HepG2 (cell line): Measurements from ENCODE around the gene UACA. TPM values are rescaled to one million over a fixed set of nuclear protein-coding genes. Genes with fewer than 3 reads are reported as not detected.

ENCODE experiments used
- CCAR2 ChIP-seq: fragments of 200-400 bp; formaldehyde crosslinking; optimal IDR thresholded peaks from 2 replicates; pipeline ENCODE3; 2018; ENCODE audit warnings: low read depth, mild to moderate bottlenecking, low read length, moderate library complexity
- CEBPB ChIP-seq: IDR thresholded peaks from 2 replicates; pipeline ENCODE4 v1.6.1; 2011; ENCODE audit warnings: low read depth, low read length, improper control_type of control experiment, borderline replicate concordance
- CREM ChIP-seq, 2 experiments: sonication (generic) in 1 of 2; formaldehyde crosslinking in 1 of 2; IDR thresholded peaks; 2 replicates each; pipeline versions ENCODE4 v1.4.0 to v1.6.1; 2016 to 2020; ENCODE audit warnings: antibody characterized with exemption in 1 of 2, mild to moderate bottlenecking in 1 of 2, missing genetic modification reagents in 1 of 2
- ESRRA ChIP-seq: sonication (generic); formaldehyde crosslinking; IDR thresholded peaks from 2 replicates; pipeline ENCODE4 v1.5.1; 2020; ENCODE audit warnings: mild to moderate bottlenecking, low read depth, missing genetic modification reagents
- FOXP1 ChIP-seq, 2 experiments: fragments of 450-650 bp in 1 of 2; IDR thresholded peaks; 2 replicates each; pipeline ENCODE4 v1.6.1; 2017 to 2018; ENCODE audit warnings: antibody characterized with exemption in 1 of 2
- HCFC1 ChIP-seq: fragments of 150-350 bp; IDR thresholded peaks from 2 replicates; pipeline ENCODE4 v1.6.1; 2014; ENCODE audit warnings: low read depth, low read length
- HNRNPUL1 ChIP-seq: fragments of 200-400 bp; formaldehyde crosslinking; IDR thresholded peaks from 2 replicates; pipeline ENCODE4 v1.6.1; 2017; ENCODE audit warnings: low read depth, mild to moderate bottlenecking, low read length, moderate library complexity
- IKZF1 ChIP-seq: fragments of 450-650 bp; IDR thresholded peaks from 2 replicates; pipeline ENCODE4 v1.7.1; 2016
- NCOA2 ChIP-seq: sonication (generic); formaldehyde crosslinking; IDR thresholded peaks from 2 replicates; pipeline ENCODE4 v1.8.0; 2022; ENCODE audit warnings: inconsistent platforms
- RAD51 ChIP-seq: fragments of 450-650 bp; IDR thresholded peaks from 2 replicates; pipeline ENCODE4 v1.6.1; 2016; ENCODE audit warnings: borderline replicate concordance
- RORA ChIP-seq: sonication (generic); formaldehyde crosslinking; IDR thresholded peaks from 2 replicates; pipeline ENCODE4 v1.5.0; 2020; ENCODE audit warnings: mild to moderate bottlenecking, missing genetic modification reagents, moderate library complexity
- SP4 ChIP-seq: sonication (generic); formaldehyde crosslinking; IDR thresholded peaks from 2 replicates; pipeline ENCODE4 v1.8.1; 2023; ENCODE audit warnings: mild to moderate bottlenecking, missing genetic modification reagents
- TEAD2 ChIP-seq: sonication (generic); formaldehyde crosslinking; IDR thresholded peaks from 2 replicates; pipeline ENCODE4 v1.9.0; 2021; ENCODE audit warnings: missing genetic modification reagents
- U2AF2 ChIP-seq: fragments of 200-400 bp; formaldehyde crosslinking; IDR thresholded peaks from 2 replicates; pipeline ENCODE4 v1.6.1; 2017; ENCODE audit warnings: low read depth, mild to moderate bottlenecking, low read length
- ZKSCAN8 ChIP-seq: IDR thresholded peaks from 2 replicates; pipeline ENCODE4 v1.6.1; 2016; ENCODE audit warnings: borderline replicate concordance, missing genetic modification reagents, missing compliant biosample characterization
- ZMYM2 ChIP-seq: sonication (generic); formaldehyde crosslinking; IDR thresholded peaks from 2 replicates; pipeline ENCODE4 v1.8.0; 2022; ENCODE audit warnings: mild to moderate bottlenecking, missing genetic modification reagents
- ZNF230 ChIP-seq: sonication (generic); formaldehyde crosslinking; IDR thresholded peaks from 2 replicates; pipeline ENCODE4 v1.4.0; 2020; ENCODE audit warnings: mild to moderate bottlenecking, missing genetic modification reagents
- ZNF263 ChIP-seq: sonication (generic); formaldehyde crosslinking; IDR thresholded peaks from 2 replicates; pipeline ENCODE4 v1.4.0; 2020; ENCODE audit warnings: missing genetic modification reagents
- ZNF510 ChIP-seq: sonication (generic); formaldehyde crosslinking; IDR thresholded peaks from 2 replicates; pipeline ENCODE4 v1.4.0; 2020; ENCODE audit warnings: low read depth, mild to moderate bottlenecking, missing genetic modification reagents
- ZNF570 ChIP-seq: sonication (generic); formaldehyde crosslinking; IDR thresholded peaks from 2 replicates; pipeline ENCODE4 v1.4.0; 2020; ENCODE audit warnings: mild to moderate bottlenecking, missing genetic modification reagents, borderline replicate concordance
- ZNF678 ChIP-seq: sonication (generic); formaldehyde crosslinking; IDR thresholded peaks from 2 replicates; pipeline ENCODE4 v1.4.0; 2020; ENCODE audit warnings: mild to moderate bottlenecking, missing genetic modification reagents
- ZNF780A ChIP-seq: sonication (generic); formaldehyde crosslinking; IDR thresholded peaks from 2 replicates; pipeline ENCODE4 v1.8.0; 2022; ENCODE audit warnings: mild to moderate bottlenecking, missing genetic modification reagents, moderate library complexity
- ZNF781 ChIP-seq: sonication (generic); formaldehyde crosslinking; IDR thresholded peaks from 2 replicates; pipeline ENCODE4 v1.5.1; 2020; ENCODE audit warnings: borderline replicate concordance, mild to moderate bottlenecking, missing genetic modification reagents; ENCODE audit errors: not compliant biosample characterization
- ZNF878 ChIP-seq: sonication (generic); formaldehyde crosslinking; IDR thresholded peaks from 2 replicates; pipeline ENCODE4 v1.8.1; 2023; ENCODE audit warnings: mild to moderate bottlenecking, missing genetic modification reagents, moderate library complexity
- ZNF891 ChIP-seq: sonication (generic); formaldehyde crosslinking; IDR thresholded peaks from 2 replicates; pipeline ENCODE4 v1.5.0; 2020; ENCODE audit warnings: mild to moderate bottlenecking, missing genetic modification reagents
- ZSCAN9 ChIP-seq: IDR thresholded peaks from 2 replicates; pipeline ENCODE4 v1.6.1; 2016; ENCODE audit warnings: borderline replicate concordance
- polyA plus RNA-seq, 8 experiments: library from polyadenylated mRNA; depleted of rRNA in 3 of 8; stranded (reverse) in 7 of 8; unstranded in 1 of 8; fragments of >200 nt; fragmentation: Illumina TruSeq in 4 of 8; extraction: Trizol in 4 of 8; gene quantifications; 2 replicates each; pipeline versions ENCODE4 v1.2.1 to v1.2.3, GENCODE V29; 2011 to 2016; ENCODE audit warnings: low read depth in 4 of 8, missing spikeins in 1 of 8, mixed read lengths in 1 of 8; ENCODE audit not compliant: insufficient read depth in 1 of 8
- total RNA-seq, 5 experiments: library from RNA; depleted of rRNA; stranded (reverse); fragments of >200 nt; fragmentation: Illumina TruSeq; extraction: Trizol; gene quantifications; 2 replicates each; pipeline ENCODE4 v1.2.3, GENCODE V29; 2016; ENCODE audit warnings: low read depth in 1 of 5
- TF ChIP-seq, protein P1 (sequence below): sonication (generic); formaldehyde crosslinking; IDR thresholded peaks from 2 replicates; pipeline ENCODE4 v1.4.0; 2020; ENCODE audit warnings: mild to moderate bottlenecking, low read depth, missing genetic modification reagents
- TF ChIP-seq, protein P2 (sequence below): sonication (generic); formaldehyde crosslinking; IDR thresholded peaks from 2 replicates; pipeline ENCODE4 v1.5.0; 2020; ENCODE audit warnings: missing genetic modification reagents, mild to moderate bottlenecking, borderline replicate concordance
- TF ChIP-seq, protein P3 (sequence below): sonication (generic); formaldehyde crosslinking; IDR thresholded peaks from 2 replicates; pipeline ENCODE4 v1.4.0; 2020; ENCODE audit warnings: missing genetic modification reagents, mild to moderate bottlenecking, borderline replicate concordance

The UACA gene
- total and polyA plus RNA-seq, 2 of the 13 experiments (the other 11 are each of a cell fraction or from before 2014, with no cell fraction given), result 17.8 to 39.2 TPM

- TF ChIP-seq, protein P1, sequence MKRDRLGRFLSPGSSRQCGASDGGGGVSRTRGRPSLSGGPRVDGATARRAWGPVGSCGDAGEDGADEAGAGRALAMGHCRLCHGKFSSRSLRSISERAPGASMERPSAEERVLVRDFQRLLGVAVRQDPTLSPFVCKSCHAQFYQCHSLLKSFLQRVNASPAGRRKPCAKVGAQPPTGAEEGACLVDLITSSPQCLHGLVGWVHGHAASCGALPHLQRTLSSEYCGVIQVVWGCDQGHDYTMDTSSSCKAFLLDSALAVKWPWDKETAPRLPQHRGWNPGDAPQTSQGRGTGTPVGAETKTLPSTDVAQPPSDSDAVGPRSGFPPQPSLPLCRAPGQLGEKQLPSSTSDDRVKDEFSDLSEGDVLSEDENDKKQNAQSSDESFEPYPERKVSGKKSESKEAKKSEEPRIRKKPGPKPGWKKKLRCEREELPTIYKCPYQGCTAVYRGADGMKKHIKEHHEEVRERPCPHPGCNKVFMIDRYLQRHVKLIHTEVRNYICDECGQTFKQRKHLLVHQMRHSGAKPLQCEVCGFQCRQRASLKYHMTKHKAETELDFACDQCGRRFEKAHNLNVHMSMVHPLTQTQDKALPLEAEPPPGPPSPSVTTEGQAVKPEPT (CRISPR knock-in tag), result no peak
- TF ChIP-seq RAD51 (no peak), HCFC1 (no peak), IKZF1 (no peak), ZNF780A (CRISPR knock-in tag) (no peak), ESRRA (no peak), ZNF263 (CRISPR knock-in tag) (peak; percentile 88), ZNF878 (CRISPR knock-in tag) (no peak; the same call in 1 of the 2 replicates), ZSCAN9 (CRISPR knock-in tag) (no peak; the same call in 1 of the 2 replicates), ZKSCAN8 (CRISPR knock-in tag) (no peak), HNRNPUL1 (no peak), RORA (CRISPR knock-in tag) (no peak), CCAR2 (no peak), ZMYM2 (no peak), TEAD2 (CRISPR knock-in tag) (no peak), NCOA2 (CRISPR knock-in tag) (no peak), ZNF678 (no peak), ZNF230 (CRISPR knock-in tag) (peak; percentile 31; the same call in 1 of the 2 replicates), U2AF2 (no peak), FOXP1 (IDR thresholded peaks at IDR 0.05) (no peak), FOXP1 (CRISPR knock-in tag; IDR thresholded peaks at IDR 0.05) (no peak), ZNF781 (CRISPR knock-in tag) (no peak), ZNF891 (CRISPR knock-in tag) (peak; percentile 74; the same call in 1 of the 2 replicates), CEBPB (no peak), ZNF570 (CRISPR knock-in tag) (no peak), ZNF510 (CRISPR knock-in tag) (no peak), CREM (IDR thresholded peaks at IDR 0.05) (peak; percentile 64; the same call in 1 of the 2 replicates), CREM (CRISPR knock-in tag; IDR thresholded peaks at IDR 0.05) (no peak), SP4 (CRISPR knock-in tag) (peak; percentile 91)
- TF ChIP-seq, protein P2, sequence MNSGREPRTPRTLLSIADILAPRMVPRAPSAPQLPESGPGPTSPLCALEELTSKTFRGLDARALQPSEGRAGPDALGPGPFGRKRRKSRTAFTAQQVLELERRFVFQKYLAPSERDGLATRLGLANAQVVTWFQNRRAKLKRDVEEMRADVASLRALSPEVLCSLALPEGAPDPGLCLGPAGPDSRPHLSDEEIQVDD, result no peak
- TF ChIP-seq, protein P3, sequence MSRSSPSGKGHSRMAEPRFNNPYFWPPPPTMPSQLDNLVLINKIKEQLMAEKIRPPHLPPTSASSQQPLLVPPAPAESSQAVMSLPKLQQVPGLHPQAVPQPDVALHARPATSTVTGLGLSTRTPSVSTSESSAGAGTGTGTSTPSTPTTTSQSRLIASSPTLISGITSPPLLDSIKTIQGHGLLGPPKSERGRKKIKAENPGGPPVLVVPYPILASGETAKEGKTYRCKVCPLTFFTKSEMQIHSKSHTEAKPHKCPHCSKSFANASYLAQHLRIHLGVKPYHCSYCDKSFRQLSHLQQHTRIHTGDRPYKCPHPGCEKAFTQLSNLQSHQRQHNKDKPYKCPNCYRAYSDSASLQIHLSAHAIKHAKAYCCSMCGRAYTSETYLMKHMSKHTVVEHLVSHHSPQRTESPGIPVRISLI (CRISPR knock-in tag), result no peak
Measured at GRCh38 chr15:70763120-70763949, at the start of gene UACA (continued).
